Measurements from ENCODE around the gene SYT14.

Gene SYT14

DNA sequence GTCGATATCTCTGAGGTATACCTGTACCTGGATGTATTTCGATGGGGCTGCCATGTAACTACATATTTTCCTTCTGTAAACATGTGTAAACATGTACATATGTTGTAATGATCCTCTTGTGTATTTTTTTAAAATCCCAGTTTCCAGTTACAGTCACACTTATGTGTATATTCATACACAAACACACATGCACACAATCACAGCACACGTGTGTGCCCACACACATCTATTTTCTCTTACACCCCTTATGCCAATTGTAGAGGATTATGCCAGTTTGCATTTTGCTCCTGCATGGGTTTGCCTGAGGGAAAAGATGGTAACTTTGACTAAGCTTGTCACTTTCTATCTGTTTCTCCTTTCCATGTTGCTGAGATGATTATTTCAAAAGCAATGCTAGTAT lies 10.1 kb downstream of the SYT14 start:
- H4K20me1 ChIP-seq (ENCODE audit: insufficient read depth, low read length), result no peaks in the 10 kb centered on the region
- no peaks in the 10 kb centered on the region for H3K9me3 ChIP-seq (replicated peaks; ENCODE audit: insufficient read depth, low read length)
- TF ChIP-seq EZH2phosphoT487 (IDR thresholded peaks at IDR 0.05; ENCODE audit: low read length), result no peak
- TF ChIP-seq, protein P1, sequence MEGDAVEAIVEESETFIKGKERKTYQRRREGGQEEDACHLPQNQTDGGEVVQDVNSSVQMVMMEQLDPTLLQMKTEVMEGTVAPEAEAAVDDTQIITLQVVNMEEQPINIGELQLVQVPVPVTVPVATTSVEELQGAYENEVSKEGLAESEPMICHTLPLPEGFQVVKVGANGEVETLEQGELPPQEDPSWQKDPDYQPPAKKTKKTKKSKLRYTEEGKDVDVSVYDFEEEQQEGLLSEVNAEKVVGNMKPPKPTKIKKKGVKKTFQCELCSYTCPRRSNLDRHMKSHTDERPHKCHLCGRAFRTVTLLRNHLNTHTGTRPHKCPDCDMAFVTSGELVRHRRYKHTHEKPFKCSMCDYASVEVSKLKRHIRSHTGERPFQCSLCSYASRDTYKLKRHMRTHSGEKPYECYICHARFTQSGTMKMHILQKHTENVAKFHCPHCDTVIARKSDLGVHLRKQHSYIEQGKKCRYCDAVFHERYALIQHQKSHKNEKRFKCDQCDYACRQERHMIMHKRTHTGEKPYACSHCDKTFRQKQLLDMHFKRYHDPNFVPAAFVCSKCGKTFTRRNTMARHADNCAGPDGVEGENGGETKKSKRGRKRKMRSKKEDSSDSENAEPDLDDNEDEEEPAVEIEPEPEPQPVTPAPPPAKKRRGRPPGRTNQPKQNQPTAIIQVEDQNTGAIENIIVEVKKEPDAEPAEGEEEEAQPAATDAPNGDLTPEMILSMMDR (IDR thresholded peaks at IDR 0.05; ENCODE audit: low read length), result no peak
- no peak for TF ChIP-seq EZH2 (optimal IDR thresholded peaks at IDR 0.05; ENCODE audit: low read depth, low read length)
- H3K79me2 ChIP-seq (ENCODE audit: low read length), result no peaks in the 10 kb centered on the region
- no peaks in the 10 kb centered on the region for H3K27me3 ChIP-seq (replicated peaks; ENCODE audit: insufficient read depth, low read length)
- no peaks in the 10 kb centered on the region for H3F3A ChIP-seq (ENCODE audit: insufficient read depth, low read length)
- DNase-seq, result no peak
- no peak overlapping the region for H3K27ac ChIP-seq (ENCODE audit: low read length)
- H3K9ac ChIP-seq (ENCODE audit: low read length), result no peak overlapping the region
- no peak overlapping the region for H3K4me2 ChIP-seq (ENCODE audit: low read depth, low read length)
- H2AFZ ChIP-seq (ENCODE audit: low read length), result no peak overlapping the region
- H3K36me3 ChIP-seq (replicated peaks; ENCODE audit: insufficient read depth, low read length), result no peaks in the 10 kb centered on the region
- no peak overlapping the region for H3K4me3 ChIP-seq (ENCODE audit: low read length)
- H3K4me1 ChIP-seq (ENCODE audit: low read length), result no peaks in the 10 kb centered on the region
- no peaks in the 10 kb centered on the region for H3K9me2 ChIP-seq (replicated peaks; ENCODE audit: insufficient read depth, low read length)

DNA sequence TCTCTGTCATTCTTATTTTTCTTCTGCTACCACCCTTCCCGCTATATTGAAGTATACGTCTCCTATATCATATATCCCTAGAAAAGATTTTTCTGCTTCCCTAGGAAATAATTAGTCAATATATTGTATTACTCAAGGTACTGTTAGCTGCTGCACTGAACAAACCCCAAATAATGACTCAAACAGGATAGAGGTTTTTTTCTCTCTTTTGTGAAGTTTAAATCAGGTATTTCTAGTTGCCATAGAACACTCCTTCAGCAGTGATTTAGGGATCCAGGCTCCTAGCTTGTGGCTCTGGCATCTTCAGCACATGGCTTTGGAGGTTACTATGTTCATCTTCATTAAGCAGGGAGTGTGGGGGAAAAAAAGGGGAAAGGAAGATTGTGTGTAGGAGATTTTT lies 18.1 kb downstream of the SYT14 start:
- Histone ChIP-seq H3K79me2 (ENCODE audit: low read length) (no peaks in the 10 kb centered on the region), H3F3A (ENCODE audit: insufficient read depth, low read length) (no peaks in the 10 kb centered on the region), H3K4me1 (ENCODE audit: low read length) (no peaks in the 10 kb centered on the region), H4K20me1 (ENCODE audit: insufficient read depth, low read length) (no peaks in the 10 kb centered on the region), H3K27ac (ENCODE audit: low read length) (no peak overlapping the region), H3K4me2 (ENCODE audit: low read depth, low read length) (no peak overlapping the region), H3K36me3 (replicated peaks; ENCODE audit: insufficient read depth, low read length) (no peaks in the 10 kb centered on the region), H3K9me3 (replicated peaks; ENCODE audit: insufficient read depth, low read length) (no peaks in the 10 kb centered on the region), H3K9ac (ENCODE audit: low read length) (no peak overlapping the region), H3K4me3 (ENCODE audit: low read length) (no peak overlapping the region), H3K9me2 (replicated peaks; ENCODE audit: insufficient read depth, low read length) (no peaks in the 10 kb centered on the region), H2AFZ (ENCODE audit: low read length) (no peak overlapping the region), H3K27me3 (replicated peaks; ENCODE audit: insufficient read depth, low read length) (no peaks in the 10 kb centered on the region)
- DNase-seq, result no peak
- no peak for TF ChIP-seq EZH2phosphoT487 (IDR thresholded peaks at IDR 0.05; ENCODE audit: low read length)
- no peak for TF ChIP-seq EZH2 (optimal IDR thresholded peaks at IDR 0.05; ENCODE audit: low read depth, low read length)
- TF ChIP-seq, protein P1 (IDR thresholded peaks at IDR 0.05; ENCODE audit: low read length), result no peak

DNA sequence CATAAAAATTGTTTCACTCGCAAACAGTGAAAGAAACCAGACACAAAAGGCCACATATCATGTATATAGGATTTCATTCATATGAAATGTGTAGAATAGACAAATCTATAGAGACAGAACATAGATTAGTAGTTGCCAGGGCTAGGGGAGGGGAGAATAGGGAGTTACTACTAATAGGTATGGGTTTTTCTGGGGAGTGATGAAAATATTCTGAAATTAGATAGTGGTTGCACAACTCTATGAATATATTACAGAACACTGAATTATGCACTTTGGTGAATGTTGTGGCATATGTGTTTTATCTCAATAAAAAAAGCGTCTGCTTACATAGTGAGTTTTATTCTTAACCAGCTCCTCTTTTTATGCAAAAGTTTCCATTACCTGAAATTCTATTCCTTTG lies 21.6 kb downstream of the SYT14 start:
- Histone ChIP-seq H3K9ac (ENCODE audit: low read length) (no peak overlapping the region), H3F3A (ENCODE audit: insufficient read depth, low read length) (no peaks in the 10 kb centered on the region), H3K27me3 (replicated peaks; ENCODE audit: insufficient read depth, low read length) (no peaks in the 10 kb centered on the region), H3K9me2 (replicated peaks; ENCODE audit: insufficient read depth, low read length) (no peaks in the 10 kb centered on the region), H3K79me2 (ENCODE audit: low read length) (no peaks in the 10 kb centered on the region), H3K27ac (ENCODE audit: low read length) (no peak overlapping the region), H3K4me3 (ENCODE audit: low read length) (no peak overlapping the region), H3K4me2 (ENCODE audit: low read depth, low read length) (no peak overlapping the region), H3K4me1 (ENCODE audit: low read length) (no peaks in the 10 kb centered on the region), H4K20me1 (ENCODE audit: insufficient read depth, low read length) (no peaks in the 10 kb centered on the region), H3K36me3 (replicated peaks; ENCODE audit: insufficient read depth, low read length) (no peaks in the 10 kb centered on the region), H3K9me3 (replicated peaks; ENCODE audit: insufficient read depth, low read length) (no peaks in the 10 kb centered on the region), H2AFZ (ENCODE audit: low read length) (no peak overlapping the region)
- DNase-seq, result no peak
- TF ChIP-seq EZH2phosphoT487 (IDR thresholded peaks at IDR 0.05; ENCODE audit: low read length), result no peak
- no peak for TF ChIP-seq EZH2 (optimal IDR thresholded peaks at IDR 0.05; ENCODE audit: low read depth, low read length)
- TF ChIP-seq, protein P1 (IDR thresholded peaks at IDR 0.05; ENCODE audit: low read length), result no peak
